ENCODE data around the gene KIR2DL1. TPM values are rescaled to one million over a fixed set of nuclear protein-coding genes. Genes with fewer than 3 reads are reported as not detected.
"Not testable (repeated sequence)": the region's sequence is repeated elsewhere in the genome, so short reads cannot be mapped to it uniquely, and the experiment has no call there.

Gene KIR2DL1
- polyA plus RNA-seq, 5 donors: 0.13 to 0.26 (median 0.18) TPM; not detected in 1

GRCh38 chr19:54817670-54818536 is 48.3 kb downstream of the KIR2DL1 start:
- no peak for DNase-seq

GRCh38 chr19:54824416-54824815 is 54.8 kb downstream of the KIR2DL1 start:
- DNase-seq: not testable (repeated sequence)

- DNase-seq: not testable (repeated sequence)
Observed at GRCh38 chr19:54825326-54825725, 55.7 kb downstream of the KIR2DL1 start.

- not testable (repeated sequence) for DNase-seq
Observed at GRCh38 chr19:54828064-54828463, 58.5 kb downstream of the KIR2DL1 start.

GRCh38 chr19:54832496-54832895 is 62.9 kb downstream of the KIR2DL1 start, which contains the start of gene KIR2DS4:
KIR2DS4 (plus strand) TSS chr19:54832676.
- DNase-seq: not testable (repeated sequence)

Other genes with a start within 250 kb of the KIR2DL1 start
- 1 to 10 TPM in 2 of 5 donors, under 1 TPM in 3; 0.76 to 1.7 (median 0.96) TPM for gene LILRA2, start 196.0 kb upstream of the KIR2DL1 start, polyA plus RNA-seq (ENCODE audit: insufficient read depth in 1 of 5, insufficient read length in 5 of 5, low replicate concordance in 1 of 5)
- gene LILRA1, start 176.2 kb upstream of the KIR2DL1 start, polyA plus RNA-seq (ENCODE audit: insufficient read depth in 1 of 5, insufficient read length in 5 of 5, low replicate concordance in 1 of 5): under 1 TPM; 0.22 to 0.54 (median 0.41) TPM
- 1 to 10 TPM; 1.3 to 2.1 (median 1.7) TPM for gene LILRB1, start 139.3 kb upstream of the KIR2DL1 start, polyA plus RNA-seq (ENCODE audit: insufficient read depth in 1 of 5, insufficient read length in 5 of 5, low replicate concordance in 1 of 5)
- gene LILRB4, start 106.8 kb upstream of the KIR2DL1 start, polyA plus RNA-seq (ENCODE audit: insufficient read depth in 1 of 5, insufficient read length in 5 of 5, low replicate concordance in 1 of 5): 1 to 10 TPM; 1.1 to 1.7 (median 1.4) TPM
- not detected for gene KIR3DL3, start 45.4 kb upstream of the KIR2DL1 start, polyA plus RNA-seq (ENCODE audit: insufficient read depth in 1 of 5, insufficient read length in 5 of 5, low replicate concordance in 1 of 5)
- under 1 TPM in 4 of 5 donors, not detected in 1; 0.16 to 0.35 (median 0.18) TPM for gene KIR2DL3, start 31.3 kb upstream of the KIR2DL1 start, polyA plus RNA-seq (ENCODE audit: insufficient read depth in 1 of 5, insufficient read length in 5 of 5, low replicate concordance in 1 of 5)
- under 1 TPM in 1 of 5 donors, not detected in 4; 0.09 TPM for gene KIR2DL4, start 33.8 kb downstream of the KIR2DL1 start, polyA plus RNA-seq (ENCODE audit: insufficient read depth in 1 of 5, insufficient read length in 5 of 5, low replicate concordance in 1 of 5)
- under 1 TPM in 3 of 5 donors, not detected in 2; 0.12 to 0.16 (median 0.13) TPM for gene KIR3DL1, start 46.7 kb downstream of the KIR2DL1 start, polyA plus RNA-seq (ENCODE audit: insufficient read depth in 1 of 5, insufficient read length in 5 of 5, low replicate concordance in 1 of 5)
- gene KIR2DS4, start 62.9 kb downstream of the KIR2DL1 start, polyA plus RNA-seq (ENCODE audit: insufficient read depth in 1 of 5, insufficient read length in 5 of 5, low replicate concordance in 1 of 5): under 1 TPM in 3 of 5 donors, not detected in 2; 0.10 to 0.47 (median 0.19) TPM
- not detected for gene KIR3DL2, start 80.7 kb downstream of the KIR2DL1 start, polyA plus RNA-seq (ENCODE audit: insufficient read depth in 1 of 5, insufficient read length in 5 of 5, low replicate concordance in 1 of 5)
- gene FCAR, start 104.4 kb downstream of the KIR2DL1 start, polyA plus RNA-seq (ENCODE audit: insufficient read depth in 1 of 5, insufficient read length in 5 of 5, low replicate concordance in 1 of 5): under 1 TPM; 0.35 to 0.73 (median 0.60) TPM
- gene NCR1, start 136.4 kb downstream of the KIR2DL1 start, polyA plus RNA-seq (ENCODE audit: insufficient read depth in 1 of 5, insufficient read length in 5 of 5, low replicate concordance in 1 of 5): 1 to 10 TPM in 1 of 5 donors, under 1 TPM in 4; 0.19 to 1.8 (median 0.33) TPM
- gene NLRP7, start 177.7 kb downstream of the KIR2DL1 start, polyA plus RNA-seq (ENCODE audit: insufficient read depth in 1 of 5, insufficient read length in 5 of 5, low replicate concordance in 1 of 5): under 1 TPM in 2 of 5 donors, not detected in 3; 0.07 to 0.11 TPM
- 10 to 100 TPM in 1 of 5 donors, 1 to 10 TPM in 4; 6.7 to 13.3 (median 9.2) TPM for gene NLRP2, start 196.6 kb downstream of the KIR2DL1 start, polyA plus RNA-seq (ENCODE audit: insufficient read depth in 1 of 5, insufficient read length in 5 of 5, low replicate concordance in 1 of 5)

Measured in right lung (tissue), 5 donors.